ENCODE measurements around the gene LPIN1.

- no peak for TF ChIP-seq CTCF (IDR thresholded peaks at IDR 0.05)
- no peak for TF ChIP-seq EP300 (IDR thresholded peaks at IDR 0.05)
- no peak for TF ChIP-seq POLR2A (IDR thresholded peaks at IDR 0.05; ENCODE audit: low read depth)
Measured at GRCh38 chr2:11732587-11732986, 13.8 kb upstream of the LPIN1 start.

Data from esophagus muscularis mucosa (tissue), 4 donors.